Hematopoietic multipotent progenitor cell treated with erythropoietin and hydrocortisone succinate and interleukin-3 and kit ligand, for 15 days (in vitro differentiated cells): ENCODE measurements around the gene BCL2L12.

Experiments used
- DNase-seq: peaks from one replicate; pipeline ENCODE4 v3.0.0-alpha.2; 2015; ENCODE audit warnings: low spot score

BCL2L12 gene

GRCh38 chr19:49642492-49643035 lies 23.2 kb upstream of the BCL2L12 start:
- DNase-seq: no peak

GRCh38 chr19:49643466-49643865 lies 22.3 kb upstream of the BCL2L12 start:
- peak; percentile 30 for DNase-seq

GRCh38 chr19:49645592-49645991 lies 20.1 kb upstream of the BCL2L12 start:
- DNase-seq: no peak

- no peak for DNase-seq
These were observed 19.7 kb upstream of the BCL2L12 start for GRCh38 chr19:49645995-49646394.

- DNase-seq: no peak
These were observed 19.1 kb upstream of the BCL2L12 start for GRCh38 chr19:49646586-49646985.

- DNase-seq: no peak
These were observed 14.5 kb upstream of the BCL2L12 start for GRCh38 chr19:49651029-49651819.

- no peak for DNase-seq
These were observed 13.7 kb upstream of the BCL2L12 start for GRCh38 chr19:49651820-49652550.

- DNase-seq: no peak
These were observed 12.9 kb upstream of the BCL2L12 start for GRCh38 chr19:49652551-49653465.

GRCh38 chr19:49653466-49653806 lies 12.3 kb upstream of the BCL2L12 start:
- no peak for DNase-seq

GRCh38 chr19:49654581-49654980 lies 11.2 kb upstream of the BCL2L12 start:
- no peak for DNase-seq

- no peak for DNase-seq
These were observed 9.9 kb upstream of the BCL2L12 start for GRCh38 chr19:49655570-49656455.

- no peak for DNase-seq
These were observed 9.2 kb upstream of the BCL2L12 start for GRCh38 chr19:49656456-49657109.

GRCh38 chr19:49657493-49658138 lies 8.1 kb upstream of the BCL2L12 start:
- DNase-seq: no peak

- DNase-seq: no peak
These were observed 7.6 kb upstream of the BCL2L12 start for GRCh38 chr19:49658139-49658517.

- DNase-seq: no peak
These were observed 6.9 kb upstream of the BCL2L12 start for GRCh38 chr19:49658566-49659442.

- no peak for DNase-seq
These were observed 5.3 kb upstream of the BCL2L12 start for GRCh38 chr19:49660338-49660961.

- no peak for DNase-seq
These were observed 3.7 kb upstream of the BCL2L12 start for GRCh38 chr19:49662011-49662410.

- no peak for DNase-seq
These were observed 2.5 kb upstream of the BCL2L12 start for GRCh38 chr19:49663224-49663623.
